GM19372 (cell line): ENCODE measurements around the gene NAA80.
"Not testable (repeated sequence)": the region's sequence is repeated elsewhere in the genome, so short reads cannot be mapped to it uniquely, and the experiment has no call there.

Source experiments
- ATAC-seq: cut with Tn5 transposase; IDR thresholded peaks from one replicate; pipeline ENCODE4 v1.9.1; 2021; ENCODE audit warnings: mild to moderate bottlenecking, low read depth, moderate library complexity; ENCODE audit not compliant: unreplicated experiment

The NAA80 gene

DNA sequence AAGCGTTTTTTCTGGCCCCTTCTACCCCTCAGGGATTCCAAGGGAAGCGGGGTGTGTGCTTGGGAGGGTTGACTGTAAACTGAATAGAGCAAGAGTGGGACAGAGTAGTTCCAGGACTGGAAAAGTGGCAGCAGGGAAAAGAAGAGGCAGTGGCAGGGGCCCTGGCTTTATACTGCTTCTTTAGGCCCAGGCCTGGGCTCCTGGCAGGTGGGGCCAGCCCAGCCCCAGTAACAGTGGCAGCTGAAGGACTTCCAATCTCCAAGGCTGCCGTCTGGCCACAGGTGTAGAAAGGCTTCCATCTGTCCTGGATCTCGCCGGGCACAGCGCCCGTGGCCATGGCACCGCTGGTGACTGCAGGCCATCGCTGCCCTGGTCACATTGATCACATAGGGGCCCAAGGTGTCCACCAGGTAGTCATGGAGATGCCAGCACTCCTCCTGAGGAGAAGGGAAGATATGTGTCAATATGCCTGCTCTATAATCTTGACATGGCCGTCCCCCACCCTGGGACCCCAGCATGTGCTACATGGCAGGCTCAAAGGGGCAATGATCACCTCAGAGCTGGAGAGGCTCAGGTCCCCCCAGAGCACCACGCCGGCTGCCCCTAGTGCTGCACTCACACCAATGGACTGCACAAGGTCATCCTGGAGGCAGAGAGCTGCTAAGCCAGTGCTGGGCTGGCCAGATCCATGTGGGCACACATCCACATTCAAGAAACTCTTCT, 6.0 kb downstream of the NAA80 start:
- ATAC-seq, result no peak

DNA sequence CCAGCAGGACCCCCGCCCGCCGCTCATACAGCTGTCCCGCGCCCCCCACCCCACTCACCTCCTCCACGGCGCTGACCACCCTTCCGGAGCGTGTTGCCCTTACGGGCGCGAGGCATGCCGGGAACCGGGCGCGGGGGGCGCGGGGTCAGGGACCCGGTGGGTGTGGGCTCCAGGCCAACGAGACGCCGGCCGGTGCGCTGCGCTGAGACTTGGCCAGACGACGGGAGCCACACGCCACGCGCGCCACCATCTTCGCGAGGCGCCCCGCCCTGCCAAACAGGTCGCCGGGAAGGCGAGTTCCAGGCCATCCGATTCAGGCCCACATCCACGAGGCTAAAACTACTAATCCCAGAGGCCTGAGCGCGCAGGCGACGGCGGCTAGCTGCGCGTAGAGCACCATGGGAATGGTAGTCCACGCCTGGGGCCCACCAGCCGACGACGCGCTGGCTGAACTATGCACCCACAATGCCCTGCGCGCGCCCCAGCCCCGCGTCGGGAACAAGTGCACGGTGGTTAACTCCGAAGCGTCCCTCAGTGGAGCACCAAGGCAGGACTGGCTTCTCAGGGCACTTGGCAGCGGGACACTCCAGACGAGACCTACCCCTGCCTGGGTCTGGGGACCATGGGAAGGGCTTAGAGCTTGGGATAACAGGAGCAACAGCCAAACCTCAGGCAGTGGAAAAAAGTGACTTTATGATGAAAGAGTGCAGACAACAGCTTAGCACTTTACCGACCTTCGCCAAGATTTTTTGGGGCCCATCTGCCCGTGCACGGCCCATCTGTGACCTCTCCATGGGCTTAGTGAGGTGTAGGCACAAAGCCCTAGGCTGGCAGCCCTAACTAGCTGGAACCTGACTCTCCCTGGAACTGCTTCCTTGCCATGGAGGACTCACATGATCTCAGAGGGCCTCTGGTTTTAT, 6.8 kb downstream of the NAA80 start, which contains the start of gene IFRD2:
TSS of gene IFRD2 (minus strand) at position 271 of the 920 bp plus-strand sequence. CDS start at position 116, 155 bp downstream.
- ATAC-seq, result peak; percentile 96

DNA sequence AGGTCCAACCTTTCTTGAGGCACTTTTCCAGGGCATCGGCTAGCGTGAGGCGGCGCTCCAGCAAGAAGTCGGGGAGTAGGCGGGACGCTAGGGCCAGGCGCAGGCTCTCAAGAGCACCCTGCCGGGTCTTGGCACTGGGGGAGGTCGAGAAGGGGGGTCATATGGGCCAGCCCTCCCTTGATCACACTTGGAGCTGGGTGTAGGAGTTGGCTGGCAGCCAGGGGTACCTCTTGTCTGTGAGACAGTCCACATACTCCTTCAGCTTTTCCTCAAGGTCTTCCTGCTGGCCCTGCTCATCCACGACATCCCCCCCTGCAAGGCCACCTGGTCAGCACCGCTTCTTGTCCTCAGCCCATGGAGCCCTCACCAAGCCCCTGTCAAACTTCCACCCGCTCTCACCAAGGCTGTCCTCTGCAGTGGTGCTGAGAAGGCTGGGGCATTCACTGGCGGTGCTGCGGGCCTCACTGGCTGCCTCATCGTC, 9.0 kb downstream of the NAA80 start:
- no peak for ATAC-seq

DNA sequence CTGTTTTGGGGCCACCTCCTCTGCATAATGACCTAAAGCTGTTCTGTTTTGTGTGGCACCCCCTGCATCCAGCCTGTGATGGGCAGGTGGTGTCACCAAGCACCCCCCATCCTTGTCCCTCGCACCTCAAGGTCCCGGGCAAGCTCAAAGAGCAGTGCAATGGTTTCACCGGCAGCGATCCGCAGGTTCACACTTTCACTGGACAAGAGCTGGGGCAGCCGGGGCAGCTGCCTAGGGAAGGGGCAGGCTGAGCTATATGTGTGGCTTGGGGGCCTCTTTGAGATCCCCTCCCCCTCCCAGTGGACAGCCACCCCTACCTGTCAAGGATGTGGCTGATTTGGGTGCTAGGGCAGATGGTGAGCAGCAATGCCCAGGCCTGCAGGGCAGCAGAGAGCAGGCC, 10.1 kb downstream of the NAA80 start:
- no peak for ATAC-seq

DNA sequence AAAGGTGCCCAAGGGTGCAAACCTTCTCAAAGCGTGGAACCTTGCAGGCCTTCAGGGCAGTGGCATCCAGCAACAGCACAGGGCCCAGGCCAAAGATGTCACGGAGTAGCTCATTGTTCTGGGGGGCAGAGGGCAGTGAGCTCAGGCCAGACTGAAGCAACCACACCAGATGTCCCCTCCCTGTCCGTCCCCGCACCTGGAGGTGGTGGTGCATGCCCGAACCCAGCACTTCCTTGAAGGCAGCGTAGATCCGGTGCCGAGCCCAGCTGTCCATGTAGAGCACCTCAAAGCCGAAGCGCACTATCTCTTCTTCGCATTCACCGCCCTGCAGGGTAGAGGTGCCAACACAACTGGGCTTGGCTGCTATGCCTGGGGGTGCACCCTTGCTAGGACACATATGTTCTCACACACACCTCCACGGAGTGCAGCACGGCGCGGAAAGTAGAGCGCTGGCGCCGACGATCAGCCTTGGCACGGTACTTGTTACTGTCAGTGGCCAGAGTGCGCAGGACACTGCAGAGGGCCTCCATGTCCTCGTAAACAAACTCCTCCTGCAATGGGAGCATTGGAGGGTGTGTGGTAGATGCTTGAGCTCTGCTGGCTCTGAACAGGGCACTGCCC, 10.7 kb downstream of the NAA80 start:
- ATAC-seq, result no peak

DNA sequence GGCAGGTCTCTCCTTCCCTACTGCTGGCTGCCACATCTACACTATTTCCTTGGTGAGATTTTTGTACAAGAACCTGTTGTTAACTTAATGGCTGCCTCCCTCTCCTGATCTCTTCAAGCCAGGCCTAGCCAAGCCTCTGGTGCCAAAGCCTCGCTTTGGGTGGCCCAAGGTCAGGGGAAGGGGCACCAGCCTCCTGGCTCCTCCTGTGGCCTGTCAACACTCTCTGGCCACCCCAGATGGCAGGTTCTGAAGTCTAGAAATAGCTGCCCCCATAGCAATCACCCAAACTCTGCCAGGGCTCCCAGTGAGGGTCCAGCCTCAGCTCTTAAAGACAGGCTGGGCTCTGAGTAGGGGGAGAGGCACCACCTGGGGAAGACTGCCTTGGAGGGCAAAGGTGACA, 11.9 kb downstream of the NAA80 start:
- ATAC-seq, result no peak

DNA sequence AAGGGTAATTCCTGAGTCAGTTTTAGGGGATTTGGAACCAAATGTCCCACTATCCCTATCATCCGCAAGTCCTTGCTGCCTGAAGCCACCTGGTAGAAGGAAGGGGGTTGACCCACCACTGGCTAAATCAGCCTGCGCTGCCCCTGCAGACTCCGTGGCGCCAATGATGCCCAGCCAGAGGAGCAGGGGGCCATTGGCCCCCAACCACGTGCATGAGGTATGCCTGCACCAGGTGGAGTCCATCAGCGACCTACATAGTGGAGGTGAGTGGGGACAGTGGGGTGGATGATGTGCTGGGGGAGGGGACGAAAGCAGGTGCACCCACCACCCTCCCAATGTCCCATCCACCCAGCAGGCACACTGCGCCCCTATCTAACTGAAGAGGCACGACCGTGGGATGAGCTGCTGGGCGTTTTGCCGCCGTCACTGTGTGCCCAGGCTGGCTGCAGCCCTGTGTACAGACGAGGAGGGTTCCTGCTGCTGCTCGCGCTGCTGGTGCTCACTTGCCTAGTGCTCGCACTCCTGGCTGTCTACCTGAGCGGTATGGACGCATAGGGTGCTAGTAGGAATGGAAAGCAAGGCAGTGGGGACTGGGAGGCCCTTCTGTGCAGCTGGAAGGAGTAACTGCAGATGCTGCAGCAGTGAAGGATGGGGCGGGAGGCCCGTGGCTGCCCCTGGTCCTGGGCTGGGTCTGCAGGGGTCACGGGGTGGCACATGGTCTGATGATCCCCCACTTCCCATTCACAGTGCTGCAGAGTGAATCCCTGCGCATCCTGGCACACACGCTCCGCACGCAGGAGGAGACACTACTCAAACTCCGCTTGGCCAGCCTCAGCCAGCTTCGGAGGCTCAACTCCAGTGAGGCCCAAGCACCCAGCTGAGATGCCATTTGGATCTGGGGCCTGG, 12.6 kb downstream of the NAA80 start:
- no peak for ATAC-seq

DNA sequence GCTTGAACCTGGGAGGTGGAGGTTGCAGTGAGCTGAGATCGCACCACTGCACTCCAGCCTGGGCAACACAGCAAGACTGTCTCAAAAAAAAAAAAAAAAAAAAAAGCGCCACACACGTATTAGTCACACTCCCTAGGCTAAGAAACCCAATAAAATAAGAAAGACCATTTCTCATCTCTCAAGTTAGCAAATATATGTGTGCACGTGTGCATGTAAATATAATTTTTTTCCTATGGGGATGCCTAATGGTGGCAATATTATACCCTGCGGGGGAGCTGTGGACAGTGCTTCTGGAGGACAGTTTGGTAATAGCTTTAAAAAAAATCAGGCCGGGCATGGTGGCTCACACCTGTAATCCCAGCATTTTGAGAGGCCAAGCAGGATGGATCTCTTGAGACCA, 15.1 kb downstream of the NAA80 start:
- not testable (repeated sequence) for ATAC-seq

DNA sequence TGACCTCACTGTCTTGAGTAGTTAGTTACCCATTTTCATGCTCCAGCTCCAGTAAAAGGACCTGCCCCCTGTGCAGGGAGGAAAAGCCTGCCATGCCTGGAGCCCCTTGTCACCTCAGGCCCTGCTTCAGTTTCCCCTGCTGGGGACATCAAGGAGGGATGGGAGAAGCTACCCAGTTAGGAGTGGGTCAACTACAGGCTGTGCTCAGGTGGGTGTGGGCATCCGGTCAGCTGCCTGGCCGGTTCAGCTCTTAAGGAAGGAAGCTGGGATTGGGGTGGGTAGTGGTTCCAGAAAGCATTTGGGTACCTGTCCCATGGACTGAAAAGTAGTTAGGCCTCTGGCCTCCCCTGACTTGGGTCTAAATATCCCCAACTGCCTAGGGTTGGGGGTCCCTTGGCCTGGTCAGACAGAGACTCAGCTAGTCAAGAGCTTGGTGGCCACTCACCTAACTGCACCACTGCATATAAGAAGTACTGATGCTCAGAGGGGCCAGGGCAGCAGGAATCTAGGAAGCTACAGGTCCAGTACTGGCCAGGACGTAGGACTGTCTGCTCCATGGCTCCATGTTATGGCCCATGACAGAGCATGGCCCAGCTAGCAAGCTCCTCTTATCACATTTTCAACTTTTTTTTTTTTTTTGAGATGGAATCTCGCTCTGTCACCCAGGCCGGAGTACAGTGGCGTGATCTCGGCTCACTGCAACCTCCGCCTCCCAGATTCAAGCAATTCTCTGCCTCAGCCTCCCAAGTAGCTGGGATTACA, 19.8 kb downstream of the NAA80 start:
- ATAC-seq, result no peak

DNA sequence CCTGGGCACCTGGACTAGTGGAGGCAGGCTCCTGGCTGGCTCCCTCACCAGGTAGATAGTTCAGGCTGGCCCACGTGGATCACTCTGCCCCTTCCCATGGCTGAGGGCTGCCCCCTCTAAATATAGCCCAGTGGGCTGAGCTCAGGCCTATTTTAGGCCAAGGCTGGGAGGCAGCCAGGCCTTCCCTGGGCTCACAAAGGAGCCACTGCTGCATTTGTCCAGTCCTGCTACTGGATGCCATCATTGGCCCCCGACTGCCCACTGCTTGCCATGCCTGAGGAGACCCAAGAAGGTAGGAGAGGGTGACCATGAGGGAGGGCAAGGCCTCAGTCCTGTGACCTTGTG, 20.4 kb downstream of the NAA80 start, which contains the start of gene LSMEM2:
TSS of gene LSMEM2 (plus strand) at position 208 of the 345 bp plus-strand sequence. CDS start at position 235, 27 bp downstream.
- no peak for ATAC-seq

DNA sequence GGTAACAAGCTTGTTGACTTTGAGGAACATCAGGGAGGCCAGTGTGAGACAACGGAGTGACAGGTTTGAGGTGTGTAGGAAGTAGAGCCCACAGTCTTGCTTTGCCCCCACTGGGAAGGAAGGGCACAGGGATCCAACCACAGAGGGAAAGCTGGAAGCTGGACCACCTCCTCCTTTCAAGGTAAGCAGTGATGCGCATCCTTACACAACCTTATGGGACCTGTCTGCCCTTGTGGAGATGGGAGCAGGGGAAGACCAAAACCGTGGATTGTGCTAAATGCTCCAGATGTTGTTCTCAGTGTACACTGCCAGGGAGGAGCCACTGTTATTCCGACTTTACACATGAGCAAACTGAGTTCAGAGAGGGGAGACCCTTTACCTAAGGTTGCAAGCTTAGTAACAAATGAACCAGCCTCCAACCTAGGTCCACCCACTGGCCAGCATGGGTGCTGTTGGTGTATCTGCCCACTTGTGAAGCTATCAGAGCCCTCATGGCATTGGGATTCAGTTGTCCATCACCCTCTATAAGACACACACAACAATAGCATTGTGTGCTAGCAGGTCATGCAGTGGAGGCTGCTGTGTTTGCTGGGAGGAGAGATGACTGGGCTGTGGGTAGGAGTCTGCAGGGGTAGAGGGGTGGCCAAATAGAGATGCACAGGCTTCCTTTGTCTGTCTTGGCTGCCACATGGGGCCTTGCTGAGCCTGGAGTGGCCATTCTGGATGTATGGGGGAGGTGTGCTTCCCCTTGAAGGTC, 20.9 kb downstream of the NAA80 start:
- no peak for ATAC-seq

DNA sequence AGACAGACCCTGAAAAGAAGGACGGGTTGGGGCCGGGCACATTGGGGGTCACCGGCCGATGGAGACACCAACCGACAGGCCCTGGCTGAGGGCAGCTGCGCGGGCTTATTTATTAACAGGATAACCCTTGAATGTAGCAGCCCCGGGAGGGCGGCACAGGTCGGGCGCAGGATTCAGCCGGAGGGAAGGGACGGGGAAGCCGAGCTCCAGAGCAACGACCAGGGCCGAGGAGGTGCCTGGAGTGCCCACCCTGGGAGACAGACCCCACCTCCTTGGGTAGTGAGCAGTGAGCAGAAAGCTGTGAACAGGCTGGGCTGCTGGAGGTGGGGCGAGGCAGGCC, 22.5 kb downstream of the NAA80 start:
- no peak for ATAC-seq

DNA sequence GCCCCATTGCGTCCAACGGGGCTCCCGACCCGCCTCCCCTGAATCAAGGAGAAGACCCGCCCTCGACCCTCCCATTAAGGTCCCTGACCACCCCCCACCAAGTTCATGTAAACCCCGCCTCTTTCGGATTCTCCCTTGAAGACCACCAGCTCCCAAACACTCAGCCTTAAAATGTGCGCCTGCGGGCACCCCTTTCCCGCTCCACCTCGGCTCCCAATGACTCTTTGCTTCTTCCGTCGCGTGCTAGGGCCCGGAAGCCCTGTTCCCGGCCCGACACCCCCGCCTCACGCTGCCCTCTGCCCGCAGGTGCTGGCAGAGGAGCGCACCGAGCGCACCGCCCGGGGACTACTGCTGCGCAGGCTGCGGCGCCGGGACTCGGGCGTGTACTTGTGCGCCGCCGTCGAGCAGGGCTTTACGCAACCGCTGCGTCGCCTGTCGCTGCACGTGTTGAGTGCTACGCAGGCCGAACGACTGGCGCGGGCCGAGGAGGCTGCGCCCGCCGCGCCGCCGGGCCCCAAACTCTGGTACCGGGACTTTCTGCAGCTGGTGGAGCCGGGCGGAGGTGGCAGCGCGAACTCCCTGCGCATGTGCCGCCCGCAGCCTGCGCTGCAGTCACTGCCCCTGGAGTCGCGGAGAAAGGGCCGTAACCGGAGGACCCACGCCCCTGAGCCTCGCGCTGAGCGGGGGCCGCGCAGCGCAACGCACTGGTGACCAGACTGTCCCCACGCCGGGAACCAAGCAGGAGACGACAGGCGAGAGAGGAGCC, 23.0 kb downstream of the NAA80 start:
- ATAC-seq, result no peak

DNA sequence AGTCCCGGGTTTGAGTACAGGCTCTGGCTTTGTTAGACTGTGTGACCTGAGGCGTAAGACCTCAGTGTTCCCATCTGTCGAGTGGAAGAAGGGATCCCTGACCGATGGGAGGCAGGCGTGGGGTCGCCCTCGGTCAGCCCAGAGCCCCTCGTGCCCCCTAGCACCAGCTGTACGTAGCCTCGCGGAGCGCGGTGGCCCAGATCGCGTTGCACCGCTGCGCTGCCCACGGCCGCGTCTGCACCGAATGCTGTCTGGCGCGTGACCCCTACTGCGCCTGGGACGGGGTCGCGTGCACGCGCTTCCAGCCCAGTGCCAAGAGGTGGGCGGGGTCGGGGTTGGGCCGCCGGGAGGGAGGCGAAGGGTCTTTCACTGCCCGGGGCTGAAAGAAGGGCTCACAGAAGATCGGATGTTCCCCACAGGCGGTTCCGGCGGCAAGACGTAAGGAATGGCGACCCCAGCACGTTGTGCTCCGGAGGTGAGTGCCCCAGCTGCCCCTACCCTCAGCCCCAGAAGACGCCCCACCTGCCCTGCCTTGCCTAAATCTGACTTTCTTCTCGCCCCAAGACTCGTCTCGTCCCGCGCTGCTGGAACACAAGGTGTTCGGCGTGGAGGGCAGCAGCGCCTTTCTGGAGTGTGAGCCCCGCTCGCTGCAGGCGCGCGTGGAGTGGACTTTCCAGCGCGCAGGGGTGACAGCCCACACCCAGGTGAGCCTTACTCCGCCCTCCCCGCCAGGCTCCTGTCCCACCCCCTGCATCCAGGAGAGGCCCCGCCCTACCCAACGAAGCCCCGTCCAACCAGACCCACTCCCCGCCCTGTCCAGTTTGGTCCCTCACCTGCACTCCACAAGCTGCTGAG, 23.8 kb downstream of the NAA80 start:
- ATAC-seq, result no peak

DNA sequence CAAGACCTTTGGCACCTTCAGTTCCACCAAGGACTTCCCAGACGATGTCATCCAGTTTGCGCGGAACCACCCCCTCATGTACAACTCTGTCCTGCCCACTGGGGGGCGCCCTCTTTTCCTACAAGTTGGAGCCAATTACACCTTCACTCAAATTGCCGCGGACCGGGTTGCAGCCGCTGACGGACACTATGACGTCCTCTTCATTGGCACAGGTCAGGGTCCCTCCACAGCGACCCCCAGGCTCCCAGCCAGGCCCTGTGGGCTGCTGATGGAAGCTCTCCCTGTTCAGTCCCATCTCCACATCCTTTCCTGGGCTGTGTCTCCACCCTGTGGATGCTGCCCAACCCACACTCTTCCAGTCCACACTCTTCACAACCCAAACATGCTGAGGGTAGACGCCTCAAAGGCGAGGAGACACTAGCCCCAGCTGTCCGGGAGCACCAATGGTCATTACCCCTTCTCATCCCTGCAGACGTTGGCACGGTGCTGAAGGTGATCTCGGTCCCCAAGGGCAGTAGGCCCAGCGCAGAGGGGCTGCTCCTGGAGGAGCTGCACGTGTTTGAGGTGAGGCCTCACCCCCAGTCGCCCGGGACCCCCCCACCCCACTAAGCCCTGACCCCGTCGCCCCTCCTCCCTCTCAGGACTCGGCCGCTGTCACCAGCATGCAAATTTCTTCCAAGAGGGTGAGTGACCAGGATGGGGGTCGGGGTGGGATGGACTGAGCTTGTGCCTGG, 24.7 kb downstream of the NAA80 start:
- no peak for ATAC-seq

DNA sequence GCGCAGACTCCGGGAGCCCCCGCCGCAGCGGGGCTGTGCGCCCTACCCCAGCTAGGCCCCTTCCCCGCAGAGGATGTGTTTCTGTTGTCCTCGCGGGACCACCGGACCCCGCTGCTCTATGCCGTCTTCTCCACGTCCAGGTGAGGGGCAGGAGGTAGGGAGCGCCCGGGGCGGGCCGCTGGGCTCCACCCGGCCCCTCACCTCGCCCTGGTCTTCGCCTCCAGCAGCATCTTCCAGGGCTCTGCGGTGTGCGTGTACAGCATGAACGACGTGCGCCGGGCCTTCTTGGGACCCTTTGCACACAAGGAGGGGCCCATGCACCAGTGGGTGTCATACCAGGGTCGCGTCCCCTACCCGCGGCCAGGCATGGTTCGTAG, 25.5 kb downstream of the NAA80 start:
- ATAC-seq, result no peak
